Inflammatory macrophage (primary cell): ENCODE data around the gene CES2.

ENCODE experiments used
- DNase-seq, 2 donors: peaks; one replicate each; pipeline ENCODE4 v3.0.0-alpha.2; 2020 to 2022

Gene CES2

DNA sequence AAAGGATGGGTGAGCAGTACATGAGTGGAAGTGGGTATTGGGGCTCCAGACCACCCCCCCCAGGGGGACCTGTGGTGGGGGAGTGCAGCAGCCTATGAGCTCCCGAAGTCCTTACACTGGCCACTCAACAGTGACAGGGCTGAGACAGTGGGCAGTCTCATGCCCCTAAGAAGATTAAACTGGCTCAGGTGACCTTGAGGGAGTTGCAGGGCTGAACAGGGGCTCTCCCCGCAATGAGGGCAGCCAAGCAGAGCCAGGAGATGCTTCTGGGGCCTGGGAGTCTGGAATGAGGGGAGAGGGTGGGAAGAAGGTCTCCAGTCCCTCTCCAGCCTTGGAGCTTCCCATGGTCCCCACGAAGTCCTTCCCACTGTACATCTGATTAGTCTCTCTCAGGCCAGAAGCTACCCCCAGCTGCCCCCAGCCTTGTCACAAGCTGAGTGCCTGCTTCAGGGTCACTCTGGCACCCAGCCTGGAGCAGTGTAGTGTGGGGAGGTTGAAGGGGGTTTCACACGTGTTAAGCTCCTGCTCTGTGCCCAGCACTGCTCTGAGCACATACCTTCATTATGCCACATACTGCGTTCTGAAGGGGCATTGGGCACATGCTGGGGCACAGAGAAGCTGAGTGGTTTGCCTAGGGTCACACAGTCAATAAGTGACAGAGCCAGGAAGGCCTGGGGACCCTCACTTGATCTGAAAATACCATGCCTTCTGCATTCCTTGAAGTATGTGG is 15.6 kb upstream of the CES2 start:
- DNase-seq: no peak

GRCh38 chr16:66920299-66920590 is 15.1 kb upstream of the CES2 start:
- no peak for DNase-seq

- no peak for DNase-seq
These were observed 14.2 kb upstream of the CES2 start for GRCh38 chr16:66920924-66921680.

- DNase-seq: no peak
These were observed 13.4 kb upstream of the CES2 start for GRCh38 chr16:66921729-66922450.

GRCh38 chr16:66923247-66923731 is 12.0 kb upstream of the CES2 start:
- no peak for DNase-seq

- DNase-seq: no peak
These were observed 11.4 kb upstream of the CES2 start for GRCh38 chr16:66923866-66924265.

- peak; percentile 8 to 42 for DNase-seq
These were observed 10.6 kb upstream of the CES2 start for GRCh38 chr16:66924527-66925321.

GRCh38 chr16:66925322-66925840 is 9.9 kb upstream of the CES2 start, which contains the start of gene RRAD:
Gene RRAD, minus strand, starts transcription at chr16:66925535. Its CDS starts 356 bp downstream, at chr16:66925179.
- no peak for DNase-seq

- DNase-seq: no peak
These were observed 9.0 kb upstream of the CES2 start for GRCh38 chr16:66926171-66926947.

- DNase-seq: peak; percentile 29 to 40
These were observed 8.3 kb upstream of the CES2 start for GRCh38 chr16:66926961-66927436.

GRCh38 chr16:66927918-66928649 is 7.2 kb upstream of the CES2 start:
- DNase-seq: no peak

GRCh38 chr16:66928702-66929388 is 6.5 kb upstream of the CES2 start:
- peak in 1 of 2 donors; percentile 8 for DNase-seq

GRCh38 chr16:66930189-66930588 is 5.1 kb upstream of the CES2 start:
- DNase-seq: peak; percentile 18 to 42

- DNase-seq: no peak
These were observed 3.7 kb upstream of the CES2 start for GRCh38 chr16:66931665-66932064.

DNA sequence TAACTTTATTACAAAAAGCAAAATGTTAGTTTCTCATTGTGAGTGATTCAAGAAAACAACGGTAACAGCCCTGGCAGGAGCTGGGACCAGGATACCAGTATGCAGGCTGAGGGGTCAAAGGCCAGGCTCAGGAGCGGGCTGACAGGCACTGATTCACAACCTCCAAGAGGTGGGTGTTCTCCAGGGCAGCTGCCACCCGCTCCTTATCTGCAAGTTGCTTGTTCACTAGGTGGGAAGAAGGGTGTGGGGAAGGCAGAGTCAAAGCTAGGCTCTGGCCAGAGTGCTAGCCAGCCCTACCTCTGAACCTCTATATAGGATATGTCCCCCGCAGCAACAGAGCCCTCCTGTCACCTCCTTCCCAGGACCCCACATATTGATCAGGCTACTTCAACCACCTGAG is 3.2 kb upstream of the CES2 start:
- no peak for DNase-seq

- DNase-seq: no peak
These were observed 1.6 kb upstream of the CES2 start for GRCh38 chr16:66933776-66934137.

DNA sequence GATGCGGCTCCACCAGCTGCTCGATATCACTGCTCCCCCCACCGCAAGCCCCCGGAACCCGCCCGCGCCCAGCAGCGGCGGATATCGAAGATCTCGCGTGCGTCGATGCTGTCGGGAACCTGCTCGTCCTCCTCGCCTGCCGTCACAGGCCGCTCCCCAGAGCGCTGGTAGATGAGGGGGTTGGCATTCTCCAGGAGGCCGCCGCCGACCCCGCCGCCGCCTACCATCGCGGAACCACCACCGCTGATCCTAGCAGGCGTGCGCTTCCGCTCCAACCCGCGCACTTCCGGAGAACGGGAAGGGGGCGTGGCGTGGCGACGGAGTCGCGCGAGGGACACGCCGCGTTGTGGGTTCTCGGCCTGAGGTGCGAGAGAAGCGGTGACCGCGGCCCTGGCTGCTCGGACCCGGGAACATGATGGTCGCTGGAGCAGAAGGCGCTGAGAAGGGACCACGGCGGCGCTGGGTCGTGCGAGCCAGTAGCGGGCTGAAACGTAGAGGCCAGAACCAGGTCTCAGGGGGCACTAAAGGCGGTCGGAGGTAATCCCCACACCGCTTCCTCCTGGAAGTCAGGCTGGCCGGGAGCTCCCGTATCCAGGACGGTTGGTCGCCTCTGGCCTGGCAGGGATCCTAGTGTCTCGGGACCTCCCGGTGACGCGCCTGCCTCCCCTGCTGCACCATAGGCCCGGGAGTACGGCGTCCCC is 1.0 kb upstream of the CES2 start, which contains the start of gene CIAO2B:
Gene CIAO2B (minus strand): TSS at position 265 of the 701 bp plus-strand sequence. CDS start 38 bp downstream, at position 227.
- DNase-seq: peak; percentile 90

GRCh38 chr16:66934839-66935313 is 440 bp upstream of the CES2 start:
- DNase-seq: peak; percentile 25 to 32

DNA sequence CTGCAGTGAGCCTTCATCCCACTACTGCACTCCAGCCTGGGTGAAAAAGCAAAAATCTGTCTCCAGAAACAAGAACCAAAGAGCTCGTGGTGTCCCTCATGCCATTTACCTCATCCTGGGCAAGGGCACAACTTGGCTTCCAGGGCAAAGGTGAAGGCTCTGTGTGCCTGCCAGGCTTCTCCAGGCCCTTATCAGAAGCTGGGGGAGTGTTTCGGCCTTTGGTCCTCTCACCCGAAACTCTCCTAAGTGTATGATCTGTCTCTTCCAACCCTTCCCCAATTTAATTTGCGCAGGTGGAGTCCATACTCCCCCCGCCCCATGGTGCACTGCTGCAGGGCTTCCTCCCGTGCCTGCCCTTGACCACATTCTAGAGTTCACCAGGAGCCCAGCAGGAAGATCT is 1.1 kb downstream of the CES2 start:
- no peak for DNase-seq
